H1 (cell line): ENCODE measurements around the gene S100PBP.

Experiments
- BACH1 ChIP-seq: IDR thresholded peaks from 2 replicates; pipeline ENCODE4 v1.6.1; 2012; ENCODE audit warnings: low read length, improper control_type of control experiment
- BCL11A ChIP-seq, 2 experiments: IDR thresholded peaks; one replicate each; pipeline ENCODE4 v1.6.1; 2011; ENCODE audit warnings: low read depth in 2 of 2, low read length in 2 of 2, mild to moderate bottlenecking in 2 of 2
- E2F6 ChIP-seq: IDR thresholded peaks from 2 replicates; pipeline ENCODE4 v1.6.1; 2012; ENCODE audit warnings: inconsistent platforms
- MAFK ChIP-seq: IDR thresholded peaks from 2 replicates; pipeline ENCODE4 v1.6.1; 2012; ENCODE audit warnings: low read depth, mild to moderate bottlenecking, improper control_type of control experiment, low read length
- PHF8 ChIP-seq: fragments of 200-600 bp; sonication (generic); conservative IDR thresholded peaks from 2 replicates; pipeline ENCODE4 v1.7.1; 2012; ENCODE audit warnings: low read depth, mild to moderate bottlenecking, inconsistent platforms, low read length, moderate library complexity
- POLR2A ChIP-seq, 2 experiments: IDR thresholded peaks; 1 replicate in 1 of 2; 2 replicates in 1 of 2; pipeline ENCODE4 v1.6.1; 2011; ENCODE audit warnings: low read depth in 2 of 2, low read length in 2 of 2, mild to moderate bottlenecking in 2 of 2; ENCODE audit errors: control extremely low read depth in 1 of 2
- SIN3A ChIP-seq, 2 experiments: IDR thresholded peaks in 1 of 2; conservative IDR thresholded peaks in 1 of 2; 2 replicates each; pipeline ENCODE4 v1.6.1; 2011 to 2012; ENCODE audit warnings: low read length in 2 of 2, improper control_type of control experiment in 1 of 2, low read depth in 1 of 2, mild to moderate bottlenecking in 1 of 2
- SIX5 ChIP-seq: IDR thresholded peaks from 2 replicates; pipeline ENCODE4 v1.6.1; 2011; ENCODE audit warnings: mild to moderate bottlenecking, low read depth, low read length
- SP2 ChIP-seq: IDR thresholded peaks from 2 replicates; pipeline ENCODE4 v1.6.1; 2012; ENCODE audit warnings: mild to moderate bottlenecking, low read length, inconsistent platforms
- ZNF274 ChIP-seq: IDR thresholded peaks from 2 replicates; pipeline ENCODE4 v1.7.0; 2012; ENCODE audit warnings: low read length, borderline replicate concordance; ENCODE audit errors: extremely low read depth
- TF ChIP-seq, protein P1 (sequence below), 3 experiments: IDR thresholded peaks; 1 replicate in 2 of 3; 2 replicates in 1 of 3; pipeline versions ENCODE4 v1.5.1 to v1.6.1; 2011; ENCODE audit warnings: low read length in 3 of 3, mild to moderate bottlenecking in 3 of 3, inconsistent platforms in 2 of 3, low read depth in 1 of 3, moderate library complexity in 1 of 3; ENCODE audit not compliant: insufficient read depth in 1 of 3; ENCODE audit errors: control extremely low read depth in 1 of 3

DNA sequence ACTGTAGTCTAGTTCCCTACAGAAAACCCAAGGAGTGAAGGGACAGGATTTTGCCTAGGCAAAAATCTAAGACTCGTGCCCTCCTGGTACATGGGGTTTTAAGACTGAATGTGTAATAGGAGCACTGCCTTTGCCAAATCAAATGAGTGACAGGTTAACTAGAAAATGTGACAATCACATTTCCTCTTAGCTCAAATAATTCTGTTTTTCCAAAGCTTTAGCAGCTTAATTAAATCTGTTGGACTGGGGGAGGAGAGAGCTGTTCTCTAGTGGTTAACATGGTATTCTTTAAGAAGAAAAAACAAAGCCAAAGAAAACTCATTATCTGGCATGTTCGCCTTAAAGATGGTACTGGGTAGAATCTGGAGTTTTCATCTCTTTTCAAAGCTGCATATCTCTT, 40.7 kb downstream of the S100PBP start:
- TF ChIP-seq BACH1 (no peak), SIX5 (no peak), SIN3A (conservative IDR thresholded peaks at IDR 0.05 in 1 of 2, IDR thresholded peaks at IDR 0.05 in 1 of 2; ENCODE audit: low read depth in 1 of 2, low read length in 2 of 2) (no peak), MAFK (no peak), PHF8 (no peak), ZNF274 (no peak), SP2 (no peak), E2F6 (no peak), BCL11A (IDR thresholded peaks at IDR 0.05; ENCODE audit: low read depth in 2 of 2, low read length in 2 of 2) (no peak), POLR2A (IDR thresholded peaks at IDR 0.05; ENCODE audit: control extremely low read depth in 1 of 2, low read depth in 2 of 2, low read length in 2 of 2) (no peak)
- TF ChIP-seq, protein P1, sequence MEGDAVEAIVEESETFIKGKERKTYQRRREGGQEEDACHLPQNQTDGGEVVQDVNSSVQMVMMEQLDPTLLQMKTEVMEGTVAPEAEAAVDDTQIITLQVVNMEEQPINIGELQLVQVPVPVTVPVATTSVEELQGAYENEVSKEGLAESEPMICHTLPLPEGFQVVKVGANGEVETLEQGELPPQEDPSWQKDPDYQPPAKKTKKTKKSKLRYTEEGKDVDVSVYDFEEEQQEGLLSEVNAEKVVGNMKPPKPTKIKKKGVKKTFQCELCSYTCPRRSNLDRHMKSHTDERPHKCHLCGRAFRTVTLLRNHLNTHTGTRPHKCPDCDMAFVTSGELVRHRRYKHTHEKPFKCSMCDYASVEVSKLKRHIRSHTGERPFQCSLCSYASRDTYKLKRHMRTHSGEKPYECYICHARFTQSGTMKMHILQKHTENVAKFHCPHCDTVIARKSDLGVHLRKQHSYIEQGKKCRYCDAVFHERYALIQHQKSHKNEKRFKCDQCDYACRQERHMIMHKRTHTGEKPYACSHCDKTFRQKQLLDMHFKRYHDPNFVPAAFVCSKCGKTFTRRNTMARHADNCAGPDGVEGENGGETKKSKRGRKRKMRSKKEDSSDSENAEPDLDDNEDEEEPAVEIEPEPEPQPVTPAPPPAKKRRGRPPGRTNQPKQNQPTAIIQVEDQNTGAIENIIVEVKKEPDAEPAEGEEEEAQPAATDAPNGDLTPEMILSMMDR (IDR thresholded peaks at IDR 0.05; ENCODE audit: control extremely low read depth in 1 of 3, insufficient read depth in 1 of 3, low read depth in 1 of 3, low read length in 3 of 3), result no peak
